Vagina (tissue), 2 donors: Measurements from ENCODE around the gene ANKS1A.

Experiments used
- POLR2A ChIP-seq, 2 donors: fragments of 450-650 bp; IDR thresholded peaks; one replicate each; pipeline ENCODE4 v1.6.1; 2017; ENCODE audit warnings: antibody characterized with exemption in 2 of 2, mild to moderate bottlenecking in 2 of 2, moderate library complexity in 2 of 2
- POLR2AphosphoS5 ChIP-seq, 2 donors: sonication (generic); formaldehyde crosslinking; IDR thresholded peaks; one replicate each; pipeline ENCODE4 v1.9.0; 2017; ENCODE audit warnings: antibody characterized with exemption in 2 of 2, mild to moderate bottlenecking in 2 of 2, low read depth in 1 of 2; ENCODE audit not compliant: insufficient read depth in 1 of 2
- TF ChIP-seq, protein P1 (sequence below), 3 experiments: fragments of 450-650 bp in 2 of 3; fragments of 200-600 bp in 1 of 3; sonication (generic) in 1 of 3; IDR thresholded peaks; one replicate each; pipeline ENCODE4 v1.5.1; 2017 to 2019; ENCODE audit warnings: antibody characterized with exemption in 3 of 3, mild to moderate bottlenecking in 2 of 3, moderate library complexity in 2 of 3

- TF ChIP-seq, protein P1, sequence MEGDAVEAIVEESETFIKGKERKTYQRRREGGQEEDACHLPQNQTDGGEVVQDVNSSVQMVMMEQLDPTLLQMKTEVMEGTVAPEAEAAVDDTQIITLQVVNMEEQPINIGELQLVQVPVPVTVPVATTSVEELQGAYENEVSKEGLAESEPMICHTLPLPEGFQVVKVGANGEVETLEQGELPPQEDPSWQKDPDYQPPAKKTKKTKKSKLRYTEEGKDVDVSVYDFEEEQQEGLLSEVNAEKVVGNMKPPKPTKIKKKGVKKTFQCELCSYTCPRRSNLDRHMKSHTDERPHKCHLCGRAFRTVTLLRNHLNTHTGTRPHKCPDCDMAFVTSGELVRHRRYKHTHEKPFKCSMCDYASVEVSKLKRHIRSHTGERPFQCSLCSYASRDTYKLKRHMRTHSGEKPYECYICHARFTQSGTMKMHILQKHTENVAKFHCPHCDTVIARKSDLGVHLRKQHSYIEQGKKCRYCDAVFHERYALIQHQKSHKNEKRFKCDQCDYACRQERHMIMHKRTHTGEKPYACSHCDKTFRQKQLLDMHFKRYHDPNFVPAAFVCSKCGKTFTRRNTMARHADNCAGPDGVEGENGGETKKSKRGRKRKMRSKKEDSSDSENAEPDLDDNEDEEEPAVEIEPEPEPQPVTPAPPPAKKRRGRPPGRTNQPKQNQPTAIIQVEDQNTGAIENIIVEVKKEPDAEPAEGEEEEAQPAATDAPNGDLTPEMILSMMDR (IDR thresholded peaks at IDR 0.05) = no peak
- no peak for TF ChIP-seq POLR2A (IDR thresholded peaks at IDR 0.05)
- TF ChIP-seq POLR2AphosphoS5 (IDR thresholded peaks at IDR 0.05; ENCODE audit: insufficient read depth in 1 of 2, low read depth in 1 of 2) = no peak
These were observed 68.3 kb downstream of the ANKS1A start for GRCh38 chr6:34957231-34957783.
